ENCODE measurements around the gene LMNB1.

LMNB1 gene

DNA sequence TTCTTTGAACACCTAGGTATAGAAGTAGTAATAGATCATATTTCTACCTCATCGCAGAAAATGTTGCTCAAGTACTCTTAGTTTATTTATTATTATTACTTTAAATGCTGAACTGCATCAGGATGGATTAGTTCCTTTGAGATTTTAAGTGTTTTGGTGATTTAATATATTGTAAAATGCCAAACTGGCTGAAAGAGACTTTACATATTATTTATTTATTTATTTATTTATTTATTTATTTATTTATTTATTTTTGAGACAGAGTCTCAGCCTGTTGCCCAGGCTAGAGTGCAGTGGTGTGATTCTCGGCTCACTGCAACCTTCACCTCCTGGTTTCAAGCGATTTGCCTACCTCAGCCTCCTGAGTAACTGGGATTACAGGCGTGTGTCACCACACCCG lies 42.3 kb downstream of the LMNB1 start:
- CTCF ChIA-PET, result no interaction called here
- POLR2A ChIA-PET, result interaction anchor here (0.7 kb wide), 1 partner anchor 41 kb away, joined by 3 read pairs; no protein-coding TSS in a partner anchor
- H3K36me3 ChIP-seq (ENCODE audit: control insufficient read depth in 2 of 2, insufficient read depth in 1 of 2, low read length in 2 of 2), result peaks cover 70 to 90% of the 10 kb centered on the region in 2 experiments
- TF ChIP-seq ZNF677 (tag by site-specific recombination; IDR thresholded peaks at IDR 0.05), result no peak
- TF ChIP-seq ZNF707 (tag by site-specific recombination; IDR thresholded peaks at IDR 0.05), result no peak
- peak; percentile 93 for TF ChIP-seq ZNF560 (tag by site-specific recombination; IDR thresholded peaks at IDR 0.05; ENCODE audit: borderline replicate concordance)
- no peak for TF ChIP-seq KLF16 (tag by site-specific recombination; IDR thresholded peaks at IDR 0.05)
- peak; percentile 90 for TF ChIP-seq ZNF140 (tag by site-specific recombination; IDR thresholded peaks at IDR 0.05)
- no peak for TF ChIP-seq ZSCAN30 (tag by site-specific recombination; IDR thresholded peaks at IDR 0.05)
- TF ChIP-seq ZNF24 (tag by site-specific recombination; IDR thresholded peaks at IDR 0.05), result 0 out of 2 replicates have a peak, but pooled peaks have one; percentile 22
- TF ChIP-seq ZNF133 (tag by site-specific recombination; IDR thresholded peaks at IDR 0.05), result no peak
- TF ChIP-seq ZNF571 (tag by site-specific recombination; IDR thresholded peaks at IDR 0.05), result no peak
- no peak for TF ChIP-seq ZNF626 (tag by site-specific recombination; IDR thresholded peaks at IDR 0.05)
- TF ChIP-seq ZNF623 (tag by site-specific recombination; IDR thresholded peaks at IDR 0.05), result peak; percentile 80
- no peak for TF ChIP-seq ZNF16 (tag by site-specific recombination; IDR thresholded peaks at IDR 0.05; ENCODE audit: low read depth)
- 0 out of 2 replicates have a peak, but pooled peaks have one; percentile 25 for TF ChIP-seq ZNF366 (tag by site-specific recombination; conservative IDR thresholded peaks at IDR 0.05)
- peak; percentile 78 for TF ChIP-seq ZNF266 (tag by site-specific recombination; IDR thresholded peaks at IDR 0.05; ENCODE audit: low read depth)
- TF ChIP-seq ZNF580 (tag by site-specific recombination; IDR thresholded peaks at IDR 0.05), result peak; percentile 73; the same call in 1 of the 2 replicates
- no peak for TF ChIP-seq ZNF248 (tag by site-specific recombination; IDR thresholded peaks at IDR 0.05)
- peak; percentile 85 for TF ChIP-seq ZXDB (tag by site-specific recombination; IDR thresholded peaks at IDR 0.05)
- TF ChIP-seq ZNF114 (tag by site-specific recombination; IDR thresholded peaks at IDR 0.05), result no peak
- TF ChIP-seq, protein P1, sequence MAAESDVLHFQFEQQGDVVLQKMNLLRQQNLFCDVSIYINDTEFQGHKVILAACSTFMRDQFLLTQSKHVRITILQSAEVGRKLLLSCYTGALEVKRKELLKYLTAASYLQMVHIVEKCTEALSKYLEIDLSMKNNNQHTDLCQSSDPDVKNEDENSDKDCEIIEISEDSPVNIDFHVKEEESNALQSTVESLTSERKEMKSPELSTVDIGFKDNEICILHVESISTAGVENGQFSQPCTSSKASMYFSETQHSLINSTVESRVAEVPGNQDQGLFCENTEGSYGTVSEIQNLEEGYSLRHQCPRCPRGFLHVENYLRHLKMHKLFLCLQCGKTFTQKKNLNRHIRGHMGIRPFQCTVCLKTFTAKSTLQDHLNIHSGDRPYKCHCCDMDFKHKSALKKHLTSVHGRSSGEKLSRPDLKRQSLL (tag by site-specific recombination; IDR thresholded peaks at IDR 0.05), result no peak
- TF ChIP-seq ZNF302 (tag by site-specific recombination; IDR thresholded peaks at IDR 0.05; ENCODE audit: low read depth), result no peak
- peak; percentile 62; the same call in 1 of the 2 replicates for TF ChIP-seq OVOL3 (tag by site-specific recombination; IDR thresholded peaks at IDR 0.05)
- TF ChIP-seq ZNF423 (tag by site-specific recombination; IDR thresholded peaks at IDR 0.05), result no peak
- TF ChIP-seq ZNF518A (tag by site-specific recombination; conservative IDR thresholded peaks at IDR 0.05; ENCODE audit: low read depth), result peak; percentile 93
- TF ChIP-seq ZNF335 (tag by site-specific recombination; conservative IDR thresholded peaks at IDR 0.05), result no peak
- no peak for TF ChIP-seq ZNF701 (tag by site-specific recombination; IDR thresholded peaks at IDR 0.05)
- no peak; the same call in 1 of the 2 replicates for TF ChIP-seq ZNF214 (tag by site-specific recombination; IDR thresholded peaks at IDR 0.05; ENCODE audit: borderline replicate concordance)
- TF ChIP-seq ZIC2 (tag by site-specific recombination; IDR thresholded peaks at IDR 0.05), result no peak
- no peak for TF ChIP-seq ZBTB44 (tag by site-specific recombination; IDR thresholded peaks at IDR 0.05)
- no peak for TF ChIP-seq ZBTB48 (tag by site-specific recombination; IDR thresholded peaks at IDR 0.05)
- TF ChIP-seq MYNN (tag by site-specific recombination; IDR thresholded peaks at IDR 0.05; ENCODE audit: borderline replicate concordance), result no peak

More for the DNA sequence above, 42.3 kb downstream of the LMNB1 start:
- H3K27ac ChIP-seq (ENCODE audit: extremely low read depth, low read depth, low read length), result no peak overlapping the region
- no peaks in the 10 kb centered on the region for H3K4me1 ChIP-seq (ENCODE audit: control insufficient read depth, insufficient read depth, low read length)
- H3K9me3 ChIP-seq (ENCODE audit: control insufficient read depth, insufficient read depth, low read depth, low read length), result no peaks in the 10 kb centered on the region
- no peak overlapping the region for H3K4me3 ChIP-seq (ENCODE audit: low read depth, low read length)
